Caco-2 (cell line): Measurements from ENCODE around the gene ZDHHC19. TPM values are rescaled to one million over a fixed set of nuclear protein-coding genes. Genes with fewer than 3 reads are reported as not detected.

Experiments used
- BruUV-seq: library from RNA; stranded (reverse); fragments of 400-500 nt; replicated peaks from 2 replicates; lab custom pipeline; 2021; lab: Mats Ljungman, UMichigan
- CTCF ChIA-PET: fragments of 300-600 bp; sonication (Branson Sonifier 250); formaldehyde crosslinking; loops from one replicate; lab custom pipeline; 2022; ENCODE audit warnings: antibody characterized with exemption; lab: Charles Lee
- POLR2A ChIA-PET: fragments of 300-600 bp; sonication (Branson Sonifier 250); formaldehyde crosslinking; loops from one replicate; lab custom pipeline; 2022; ENCODE audit warnings: antibody characterized with exemption; lab: Charles Lee
- DNase-seq, 2 experiments: peaks; one replicate each; pipeline versions ENCODE4 v3.0.0 to v3.0.0-alpha.2; 2020 to 2022
- H3K27me3 ChIP-seq: replicated peaks from 2 replicates; pipeline ENCODE4 v1.6.0; 2011; ENCODE audit warnings: low read length; ENCODE audit not compliant: control insufficient read depth, insufficient read depth
- H3K36me3 ChIP-seq: 2 replicates; pipeline ENCODE4 v1.5.1; 2011; ENCODE audit warnings: low read length; ENCODE audit not compliant: control insufficient read depth, insufficient read depth
- H3K4me1 ChIP-seq: fragments of 250-450 bp; sonication (Bioruptor Pico); 2 replicates; pipeline ENCODE4 v1.5.1; 2020; ENCODE audit warnings: mild to moderate bottlenecking
- H3K4me3 ChIP-seq: 2 replicates; pipeline ENCODE4 v1.5.1; 2011; ENCODE audit warnings: low read depth, mild to moderate bottlenecking, control low read depth, low read length
- H3K9me3 ChIP-seq: fragments of 250-450 bp; sonication (Bioruptor Pico); 2 replicates; pipeline ENCODE4 v1.5.1; 2020; ENCODE audit warnings: mild to moderate bottlenecking, moderate library complexity
- H3K27ac Mint-ChIP-seq: one replicate; pipeline ENCODE4 v1.8.0; 2022; ENCODE audit warnings: mixed read lengths; ENCODE audit not compliant: unreplicated experiment
- H3K27me3 Mint-ChIP-seq: one replicate; pipeline ENCODE4 v1.8.0; 2022; ENCODE audit warnings: mixed read lengths; ENCODE audit not compliant: insufficient read depth, unreplicated experiment
- H3K36me3 Mint-ChIP-seq: one replicate; pipeline ENCODE4 v1.8.0; 2022; ENCODE audit warnings: mild to moderate bottlenecking, mixed read lengths; ENCODE audit not compliant: insufficient read depth, unreplicated experiment
- H3K4me1 Mint-ChIP-seq: one replicate; pipeline ENCODE4 v1.8.0; 2022; ENCODE audit warnings: low read depth, mixed read lengths; ENCODE audit not compliant: unreplicated experiment
- H3K4me3 Mint-ChIP-seq: one replicate; pipeline ENCODE4 v1.8.0; 2022; ENCODE audit warnings: mild to moderate bottlenecking, moderate library complexity, mixed read lengths; ENCODE audit not compliant: unreplicated experiment
- H3K9me3 Mint-ChIP-seq: one replicate; pipeline ENCODE4 v1.8.0; 2022; ENCODE audit warnings: mixed read lengths; ENCODE audit not compliant: unreplicated experiment
- CTCF ChIP-seq, 2 experiments: fragments of 200-600 bp in 1 of 2; IDR thresholded peaks; 1 replicate in 1 of 2; 2 replicates in 1 of 2; pipeline versions ENCODE4 v1.5.1 to v1.8.0; 2011 to 2022; ENCODE audit warnings: antibody characterized with exemption in 1 of 2, control low read depth in 1 of 2, inconsistent platforms in 1 of 2, low read depth in 1 of 2, low read length in 1 of 2, mild to moderate bottlenecking in 1 of 2, moderate library complexity in 1 of 2; ENCODE audit not compliant: insufficient read depth in 1 of 2, severe bottlenecking in 1 of 2, unreplicated experiment in 1 of 2
- intact Hi-C: fragments of 100-400 bp; cut with micrococcal nuclease; formaldehyde crosslinking; loops from one replicate; pipeline ENCODE4 v1.10.0; 2022; ENCODE audit not compliant: unreplicated experiment
- total RNA-seq: library from RNA; stranded (reverse); gene quantifications from 2 replicates; pipeline ENCODE4 v1.2.3, GENCODE V29; 2022

The ZDHHC19 gene
- total RNA-seq, 1 experiment from 2014 or later: not detected

DNA sequence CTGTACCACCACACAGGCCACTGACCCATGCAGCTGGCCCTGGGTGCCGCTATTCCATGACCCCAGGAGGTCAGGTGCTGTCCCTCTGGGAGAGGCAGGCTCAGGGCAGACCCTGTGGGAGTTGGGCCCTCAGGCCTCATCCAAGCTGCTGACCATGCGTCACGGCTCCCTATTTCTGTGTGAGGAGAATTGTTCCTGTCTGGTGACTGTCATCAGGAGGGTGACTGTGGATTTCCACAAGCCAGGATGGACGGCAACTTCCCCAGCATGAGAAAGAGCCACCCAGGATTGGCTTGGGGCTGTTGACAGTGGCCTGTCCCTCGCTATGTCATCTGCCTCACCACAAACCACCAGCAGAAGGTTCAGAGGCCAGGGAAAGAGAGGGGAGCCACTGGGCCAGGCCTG, 41.4 kb downstream of the ZDHHC19 start:
- intact Hi-C loops: no loop called here
- Histone ChIP-seq H3K9me3 (no peaks in the 10 kb centered on the region), H3K4me3 (no peak overlapping the region), H3K36me3 (no peaks in the 10 kb centered on the region), H3K4me1 (no peaks in the 10 kb centered on the region), H3K27me3 (no peaks in the 10 kb centered on the region)
- H3K4me3 Mint-ChIP-seq: no peak overlapping the region
- H3K36me3 Mint-ChIP-seq: no peaks in the 10 kb centered on the region
- no peak for DNase-seq
- H3K4me1 Mint-ChIP-seq: no peaks in the 10 kb centered on the region
- H3K27me3 Mint-ChIP-seq: no peaks in the 10 kb centered on the region
- CTCF ChIA-PET: no interaction called here
- no peak overlapping the region for H3K27ac Mint-ChIP-seq
- TF ChIP-seq CTCF (IDR thresholded peaks at IDR 0.05; ENCODE audit: insufficient read depth in 1 of 2, low read depth in 1 of 2, low read length in 1 of 2, severe bottlenecking in 1 of 2, unreplicated experiment in 1 of 2): no peak
- BruUV-seq: no TSS peak
- no peaks in the 10 kb centered on the region for H3K9me3 Mint-ChIP-seq
- POLR2A ChIA-PET: no interaction called here

- no peaks in the 10 kb centered on the region for H3K9me3 Mint-ChIP-seq
- no peak for DNase-seq
- H3K27ac Mint-ChIP-seq: no peak overlapping the region
- no peaks in the 10 kb centered on the region for H3K4me1 Mint-ChIP-seq
- no peak overlapping the region for H3K4me3 ChIP-seq
- intact Hi-C loops: no loop called here
- CTCF ChIA-PET: no interaction called here
- H3K27me3 ChIP-seq: no peaks in the 10 kb centered on the region
- H3K27me3 Mint-ChIP-seq: no peaks in the 10 kb centered on the region
- H3K9me3 ChIP-seq: no peaks in the 10 kb centered on the region
- TF ChIP-seq CTCF (IDR thresholded peaks at IDR 0.05; ENCODE audit: insufficient read depth in 1 of 2, low read depth in 1 of 2, low read length in 1 of 2, severe bottlenecking in 1 of 2, unreplicated experiment in 1 of 2): no peak
- H3K4me1 ChIP-seq: no peaks in the 10 kb centered on the region; the same call in 1 of the 2 replicates
- no peaks in the 10 kb centered on the region for H3K36me3 Mint-ChIP-seq
- POLR2A ChIA-PET: no interaction called here
- BruUV-seq: no TSS peak
- no peaks in the 10 kb centered on the region for H3K36me3 ChIP-seq
- no peak overlapping the region for H3K4me3 Mint-ChIP-seq
Observed at GRCh38 chr3:196168808-196169391, 42.3 kb downstream of the ZDHHC19 start.

DNA sequence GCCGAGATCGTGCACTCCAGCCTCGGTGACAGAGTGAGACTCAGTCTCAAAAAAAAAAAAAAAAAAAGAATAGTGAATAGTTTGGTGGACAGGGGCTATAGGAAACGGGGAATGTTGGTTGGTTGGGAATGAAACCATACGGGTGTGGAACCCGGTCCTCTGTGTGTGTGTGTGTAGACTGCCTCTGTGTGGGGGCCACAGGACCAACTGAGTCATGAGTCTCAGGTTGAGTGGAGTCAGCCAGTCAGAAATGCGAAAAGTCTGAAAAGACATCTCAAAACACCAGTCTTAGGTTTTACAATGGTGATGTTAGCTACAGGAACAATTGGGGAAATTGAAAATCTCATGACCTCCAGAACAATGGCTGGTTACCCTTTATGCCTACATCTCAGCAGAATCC, 44.5 kb downstream of the ZDHHC19 start:
- no peak for DNase-seq
- TF ChIP-seq CTCF (IDR thresholded peaks at IDR 0.05; ENCODE audit: insufficient read depth in 1 of 2, low read depth in 1 of 2, low read length in 1 of 2, severe bottlenecking in 1 of 2, unreplicated experiment in 1 of 2): no peak
- CTCF ChIA-PET: no interaction called here
- Mint-ChIP-seq H3K36me3 (no peaks in the 10 kb centered on the region), H3K27me3 (no peaks in the 10 kb centered on the region), H3K9me3 (no peaks in the 10 kb centered on the region), H3K4me1 (no peaks in the 10 kb centered on the region), H3K4me3 (no peak overlapping the region), H3K27ac (no peak overlapping the region)
- intact Hi-C loops: no loop called here
- H3K4me3 ChIP-seq: no peak overlapping the region
- H3K9me3 ChIP-seq: no peaks in the 10 kb centered on the region
- no peaks in the 10 kb centered on the region for H3K36me3 ChIP-seq
- H3K27me3 ChIP-seq: no peaks in the 10 kb centered on the region
- no peaks in the 10 kb centered on the region; the same call in 1 of the 2 replicates for H3K4me1 ChIP-seq
- POLR2A ChIA-PET: no interaction called here
- no TSS peak for BruUV-seq
